ENCODE data around the gene ARRB1.

DNA sequence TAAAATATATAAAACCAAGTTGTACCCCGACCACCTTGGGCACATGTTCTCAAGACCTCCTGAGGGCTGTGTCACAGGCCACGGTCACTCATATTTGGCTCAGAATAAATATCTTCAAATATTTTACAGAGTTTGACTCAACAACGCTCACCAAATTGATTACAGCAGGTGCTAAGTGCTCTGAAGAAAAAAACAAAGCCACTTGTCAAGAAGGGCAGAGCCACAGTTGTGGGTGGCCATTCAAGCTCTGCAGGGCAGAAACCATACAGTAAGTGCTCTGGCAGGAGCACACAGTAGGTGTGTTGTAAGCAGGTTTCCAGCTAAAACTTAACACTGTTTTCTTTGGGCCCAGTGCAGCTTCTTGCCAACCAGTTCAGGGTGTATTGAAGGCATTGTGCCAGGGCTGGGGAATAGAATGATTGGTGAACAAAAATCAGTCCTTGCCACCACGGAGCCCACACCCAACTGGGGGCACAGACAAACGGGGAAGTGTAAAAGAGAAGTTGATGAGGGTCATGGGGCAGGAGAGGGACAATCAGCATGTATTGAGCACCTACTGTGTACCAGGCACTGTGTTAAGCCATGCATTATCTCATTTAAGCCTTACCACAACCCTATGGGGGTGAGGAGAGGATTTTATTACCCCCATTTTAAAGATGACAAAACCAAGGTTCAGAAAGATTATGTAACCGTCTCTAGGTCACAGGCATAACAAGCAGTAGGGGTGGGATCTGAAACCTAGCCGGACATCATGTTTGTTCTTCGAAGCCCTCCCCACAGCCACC is 18.2 kb downstream of the ARRB1 start:
- TF ChIP-seq GATA2 (IDR thresholded peaks at IDR 0.05; ENCODE audit: low read depth, low read length) (no peak), GATA3 (IDR thresholded peaks at IDR 0.05; ENCODE audit: low read depth, low read length) (no peak)

Measured in SH-SY5Y (cell line).